Glutamatergic neuron (in vitro differentiated cells): ENCODE results near the gene SGCD. TPM values are rescaled to one million over a fixed set of nuclear protein-coding genes. Genes with fewer than 3 reads are reported as not detected.
"Not testable (repeated sequence)": the region's sequence is repeated elsewhere in the genome, so short reads cannot be mapped to it uniquely, and the experiment has no call there.

Source experiments
- DNase-seq: peaks from one replicate; pipeline ENCODE4 v3.0.0; 2022
- H3K27ac Mint-ChIP-seq: one replicate; pipeline ENCODE4 v1.8.0; 2020; ENCODE audit warnings: mild to moderate bottlenecking, mixed read lengths, inconsistent platforms; ENCODE audit not compliant: unreplicated experiment
- H3K27me3 Mint-ChIP-seq: one replicate; pipeline ENCODE4 v1.8.0; 2020; ENCODE audit warnings: mild to moderate bottlenecking, moderate library complexity, mixed read lengths, inconsistent platforms; ENCODE audit not compliant: unreplicated experiment
- H3K36me3 Mint-ChIP-seq: one replicate; pipeline ENCODE4 v1.8.0; 2020; ENCODE audit warnings: mild to moderate bottlenecking, mixed read lengths, inconsistent platforms; ENCODE audit not compliant: unreplicated experiment
- H3K4me1 Mint-ChIP-seq: one replicate; pipeline ENCODE4 v1.8.0; 2020; ENCODE audit warnings: mild to moderate bottlenecking, low read depth, mixed read lengths, inconsistent platforms; ENCODE audit not compliant: unreplicated experiment
- H3K4me3 Mint-ChIP-seq: one replicate; pipeline ENCODE4 v1.8.0; 2020; ENCODE audit warnings: mild to moderate bottlenecking, mixed read lengths, inconsistent platforms; ENCODE audit not compliant: unreplicated experiment
- H3K9me3 Mint-ChIP-seq: one replicate; pipeline ENCODE4 v1.8.0; 2020; ENCODE audit warnings: mild to moderate bottlenecking, moderate library complexity, mixed read lengths, inconsistent platforms; ENCODE audit not compliant: unreplicated experiment
- total RNA-seq: library from RNA; stranded (reverse); fragmentation: NEBNext Ultra II Directional; extraction: Animal tissue kit (Norgen Biotek cat#: 25700); gene quantifications from one replicate; pipeline ENCODE4 v1.2.1, GENCODE V29; 2021; ENCODE audit not compliant: unreplicated experiment
- TF ChIP-seq, protein P1 (sequence below): fragments of 200-600 bp; sonication (generic); IDR thresholded peaks from one replicate; pipeline ENCODE4 v1.5.0; 2021; ENCODE audit not compliant: partially characterized antibody, unreplicated experiment

The SGCD gene
- total RNA-seq, 1 donor from 2014 or later: 0.20 TPM

DNA sequence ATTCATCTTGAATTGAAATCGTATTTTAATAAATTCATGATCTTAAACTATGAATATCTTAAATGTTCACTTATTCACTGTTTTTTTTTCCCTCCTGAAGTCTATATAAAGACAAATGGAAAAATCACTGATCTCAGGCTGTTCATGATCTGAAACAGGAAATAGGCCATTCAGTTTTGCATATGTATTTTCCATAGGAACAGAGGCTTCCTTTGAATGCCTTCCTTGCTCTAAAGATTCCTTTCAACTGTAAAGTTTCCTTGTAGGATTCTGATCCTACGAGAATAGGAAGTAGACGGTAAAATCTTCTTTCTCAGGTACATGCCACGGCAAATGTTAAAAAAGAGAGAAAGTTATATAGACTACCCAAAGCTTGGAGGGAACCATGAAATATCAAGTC, 328.8 kb downstream of the SGCD start:
- no peaks in the 10 kb centered on the region for H3K9me3 Mint-ChIP-seq
- no peaks in the 10 kb centered on the region for H3K27me3 Mint-ChIP-seq
- no peak overlapping the region for H3K4me3 Mint-ChIP-seq
- H3K4me1 Mint-ChIP-seq: no peaks in the 10 kb centered on the region
- no peaks in the 10 kb centered on the region for H3K36me3 Mint-ChIP-seq
- no peak for DNase-seq
- no peak overlapping the region for H3K27ac Mint-ChIP-seq
- TF ChIP-seq, protein P1, sequence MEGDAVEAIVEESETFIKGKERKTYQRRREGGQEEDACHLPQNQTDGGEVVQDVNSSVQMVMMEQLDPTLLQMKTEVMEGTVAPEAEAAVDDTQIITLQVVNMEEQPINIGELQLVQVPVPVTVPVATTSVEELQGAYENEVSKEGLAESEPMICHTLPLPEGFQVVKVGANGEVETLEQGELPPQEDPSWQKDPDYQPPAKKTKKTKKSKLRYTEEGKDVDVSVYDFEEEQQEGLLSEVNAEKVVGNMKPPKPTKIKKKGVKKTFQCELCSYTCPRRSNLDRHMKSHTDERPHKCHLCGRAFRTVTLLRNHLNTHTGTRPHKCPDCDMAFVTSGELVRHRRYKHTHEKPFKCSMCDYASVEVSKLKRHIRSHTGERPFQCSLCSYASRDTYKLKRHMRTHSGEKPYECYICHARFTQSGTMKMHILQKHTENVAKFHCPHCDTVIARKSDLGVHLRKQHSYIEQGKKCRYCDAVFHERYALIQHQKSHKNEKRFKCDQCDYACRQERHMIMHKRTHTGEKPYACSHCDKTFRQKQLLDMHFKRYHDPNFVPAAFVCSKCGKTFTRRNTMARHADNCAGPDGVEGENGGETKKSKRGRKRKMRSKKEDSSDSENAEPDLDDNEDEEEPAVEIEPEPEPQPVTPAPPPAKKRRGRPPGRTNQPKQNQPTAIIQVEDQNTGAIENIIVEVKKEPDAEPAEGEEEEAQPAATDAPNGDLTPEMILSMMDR: no peak

DNA sequence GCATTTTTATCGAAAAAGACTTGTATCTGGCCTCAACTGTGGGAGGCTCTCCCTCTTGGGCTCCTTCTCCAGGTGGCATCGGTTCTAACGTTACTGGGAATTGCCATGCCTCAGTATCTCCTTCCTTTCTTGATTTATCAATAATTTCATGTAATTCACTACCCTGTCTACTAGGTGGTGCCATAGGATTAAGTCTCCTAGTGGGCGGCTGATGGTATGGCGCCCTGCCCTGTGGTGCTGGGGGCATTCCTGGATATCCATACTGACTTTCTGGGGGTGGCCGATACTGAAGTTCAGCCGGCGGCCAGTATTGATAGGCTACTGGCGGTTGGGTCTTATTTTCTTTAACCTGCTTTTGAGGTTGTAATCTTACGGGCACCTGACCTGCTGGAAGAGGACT, 337.9 kb downstream of the SGCD start:
- not testable (repeated sequence) for H3K27me3 Mint-ChIP-seq, H3K36me3 Mint-ChIP-seq, H3K4me1 Mint-ChIP-seq, H3K4me3 Mint-ChIP-seq, H3K9me3 Mint-ChIP-seq, H3K27ac Mint-ChIP-seq, DNase-seq

DNA sequence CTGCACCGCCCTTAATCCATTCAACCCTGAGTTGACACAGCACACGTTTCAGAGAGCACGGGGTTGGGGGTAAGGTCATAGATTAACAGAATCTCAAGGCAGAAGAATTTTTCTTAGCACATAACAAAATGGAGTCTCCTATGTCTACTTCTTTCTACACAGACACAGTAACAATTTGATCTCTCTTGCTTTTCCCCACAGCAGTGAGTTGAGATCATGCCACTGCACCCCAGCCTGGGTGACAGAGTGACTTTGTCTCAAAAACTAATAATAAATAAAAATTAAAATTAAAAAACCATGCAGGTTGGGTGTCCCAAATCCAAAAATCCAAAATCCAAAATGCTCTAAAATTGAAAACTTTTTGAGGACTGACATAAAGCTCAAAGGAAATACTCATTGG, 339.7 kb downstream of the SGCD start:
- not testable (repeated sequence) for H3K27ac Mint-ChIP-seq, H3K9me3 Mint-ChIP-seq, H3K4me1 Mint-ChIP-seq, DNase-seq, H3K4me3 Mint-ChIP-seq, H3K27me3 Mint-ChIP-seq, H3K36me3 Mint-ChIP-seq

DNA sequence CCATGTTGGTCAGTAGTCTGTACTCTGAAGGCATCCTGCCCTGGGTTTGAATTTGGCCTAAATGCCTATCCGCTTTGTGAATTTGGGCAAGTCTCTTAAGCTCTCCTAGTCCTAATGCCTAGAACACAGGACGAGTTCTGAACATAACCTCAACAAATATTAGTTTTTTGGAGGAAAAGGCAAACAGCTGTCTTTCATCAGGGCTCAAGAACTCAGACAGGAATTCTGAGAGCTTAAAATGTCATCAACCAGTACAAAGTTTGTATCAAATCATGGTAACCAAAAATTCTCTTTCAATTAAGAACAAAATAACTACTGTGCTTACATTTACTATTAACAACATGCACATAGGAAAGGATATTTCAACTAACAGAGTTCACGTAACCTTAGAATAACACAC, 340.7 kb downstream of the SGCD start:
- TF ChIP-seq, protein P1: no peak
- Mint-ChIP-seq H3K4me3 (no peak overlapping the region), H3K9me3 (no peaks in the 10 kb centered on the region), H3K36me3 (no peaks in the 10 kb centered on the region), H3K4me1 (peaks cover 3% of the 10 kb centered on the region), H3K27ac (no peak overlapping the region), H3K27me3 (no peaks in the 10 kb centered on the region)
- DNase-seq: no peak

DNA sequence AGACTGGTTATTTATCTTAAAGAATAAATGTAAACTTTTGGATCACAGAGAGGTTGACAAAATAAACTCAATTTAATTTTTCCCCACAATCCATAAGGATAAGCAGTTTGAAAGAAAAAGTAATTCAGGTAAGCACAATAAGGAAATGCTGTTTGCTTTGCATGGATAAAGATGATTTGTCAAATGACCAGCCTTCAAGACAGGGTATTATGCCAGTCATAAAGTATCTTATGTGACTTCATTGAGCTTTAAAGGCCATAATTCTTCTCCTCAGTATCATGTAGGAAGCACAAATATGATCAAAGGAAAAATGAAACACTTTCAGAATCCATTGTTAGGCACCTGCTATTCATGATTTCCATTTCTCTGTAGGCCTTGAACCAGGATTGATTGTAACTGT, 342.5 kb downstream of the SGCD start:
- TF ChIP-seq, protein P1: no peak
- Mint-ChIP-seq H3K9me3 (no peaks in the 10 kb centered on the region), H3K27me3 (no peaks in the 10 kb centered on the region), H3K4me1 (peaks cover 19% of the 10 kb centered on the region), H3K36me3 (no peaks in the 10 kb centered on the region), H3K4me3 (no peak overlapping the region), H3K27ac (no peak overlapping the region)
- DNase-seq: no peak

DNA sequence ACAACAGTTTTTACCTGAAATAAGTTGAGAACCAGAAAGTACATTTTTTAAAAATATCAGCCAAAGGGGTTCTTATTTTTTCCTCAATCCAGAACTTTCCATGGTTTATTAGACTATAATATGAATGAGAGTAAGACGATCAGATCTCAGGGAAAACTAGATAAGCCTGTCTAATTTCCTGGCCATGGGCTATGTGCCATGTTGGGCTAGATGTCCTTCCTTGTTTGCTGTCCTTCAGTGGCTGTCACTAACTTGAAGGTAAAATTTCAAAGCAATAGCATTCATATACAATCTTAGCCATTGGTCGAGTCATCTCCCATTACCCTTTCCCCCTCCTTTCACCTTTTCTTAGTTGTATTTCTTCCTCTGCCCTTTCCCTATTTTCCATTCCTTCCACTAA, 343.7 kb downstream of the SGCD start:
- Mint-ChIP-seq H3K4me1 (peaks cover 19% of the 10 kb centered on the region), H3K4me3 (no peak overlapping the region), H3K27ac (no peak overlapping the region), H3K36me3 (no peaks in the 10 kb centered on the region), H3K27me3 (no peaks in the 10 kb centered on the region), H3K9me3 (no peaks in the 10 kb centered on the region)
- DNase-seq: no peak
- TF ChIP-seq, protein P1: no peak
